Colonic mucosa (tissue), 4 donors: ENCODE measurements around the gene ZNF691. TPM values are rescaled to one million over a fixed set of nuclear protein-coding genes. Genes with fewer than 3 reads are reported as not detected.
"Not testable (repeated sequence)": the region's sequence is repeated elsewhere in the genome, so short reads cannot be mapped to it uniquely, and the experiment has no call there.

Experiments
- DNase-seq: peaks from one replicate; pipeline ENCODE4 v3.0.0-alpha.2; 2020
- H3K27ac ChIP-seq: fragments of 200-600 bp; one replicate; pipeline ENCODE4 v1.8.0; 2021
- H3K27me3 ChIP-seq: fragments of 200-600 bp; one replicate; pipeline ENCODE4 v1.8.0; 2021
- H3K36me3 ChIP-seq: fragments of 200-600 bp; one replicate; pipeline ENCODE4 v1.8.0; 2021
- H3K4me1 ChIP-seq: fragments of 200-600 bp; one replicate; pipeline ENCODE4 v1.8.0; 2021; ENCODE audit warnings: mild to moderate bottlenecking
- H3K4me3 ChIP-seq: fragments of 200-600 bp; one replicate; pipeline ENCODE4 v1.8.0; 2021
- H3K9ac ChIP-seq, 2 donors: one replicate each; pipeline ENCODE4 v1.7.0; 2013; ENCODE audit warnings: control low read depth in 2 of 2, low read depth in 2 of 2, low read length in 2 of 2
- H3K9me3 ChIP-seq: fragments of 200-600 bp; one replicate; pipeline ENCODE4 v1.8.0; 2021
- CTCF ChIP-seq: fragments of 200-600 bp; IDR thresholded peaks from one replicate; pipeline ENCODE4 v1.8.0; 2022; ENCODE audit warnings: antibody characterized with exemption, mild to moderate bottlenecking
- intact Hi-C: fragments of 100-400 bp; cut with DNase I; formaldehyde crosslinking; loops from one replicate; pipeline ENCODE4 v1.14.1; 2022
- total RNA-seq, 2 donors: library from RNA; stranded (reverse); fragmentation: NEBNext Ultra II Directional in 1 of 2; extraction: Animal tissue kit (Norgen Biotek cat#: 25700) in 1 of 2; gene quantifications; one replicate each; pipeline ENCODE4 v1.2.1, GENCODE V29; 2021
- donor health status: healthy.
- donor health status: DM: no; HTN: no; CAD: no.
- donor health status: DM: no; HTN: no; CAD: no.

The ZNF691 gene
- total RNA-seq, 2 donors from 2014 or later = 5.1 to 6.2 TPM

GRCh38 chr1:42888013-42888633 lies 41.7 kb downstream of the ZNF691 start:
- DNase-seq = no peak
- H3K4me1 ChIP-seq = no peaks in the 10 kb centered on the region
- H3K36me3 ChIP-seq = no peaks in the 10 kb centered on the region
- H3K4me3 ChIP-seq = no peak overlapping the region
- intact Hi-C loops = no loop called here
- no peak for TF ChIP-seq CTCF
- no peaks in the 10 kb centered on the region for H3K9me3 ChIP-seq
- H3K27ac ChIP-seq = no peak overlapping the region
- H3K27me3 ChIP-seq = no peaks in the 10 kb centered on the region
- H3K9ac ChIP-seq = no peak overlapping the region

DNA sequence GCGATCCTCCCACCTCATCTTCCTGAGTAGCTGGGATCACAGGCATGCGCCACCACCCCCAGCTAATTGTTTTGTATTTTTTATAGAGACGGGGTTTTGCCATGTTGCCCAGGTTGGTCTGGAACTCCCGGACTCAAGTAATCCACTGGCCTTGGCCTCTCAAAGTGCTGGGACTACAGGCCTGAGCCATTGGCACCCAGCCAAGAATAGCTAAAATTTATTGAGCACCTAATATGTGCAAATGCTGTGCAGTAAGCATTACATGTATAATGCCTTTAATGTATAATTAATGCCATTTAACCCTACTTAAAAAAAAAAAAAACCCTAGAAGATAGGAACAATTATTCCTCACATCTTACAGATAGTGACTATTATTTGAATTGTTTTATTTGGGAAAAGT lies 42.9 kb downstream of the ZNF691 start:
- TF ChIP-seq CTCF = no peak
- H3K4me1 ChIP-seq = no peaks in the 10 kb centered on the region
- H3K4me3 ChIP-seq = no peak overlapping the region
- H3K27me3 ChIP-seq = no peaks in the 10 kb centered on the region
- H3K36me3 ChIP-seq = no peaks in the 10 kb centered on the region
- DNase-seq = no peak
- no peak overlapping the region for H3K9ac ChIP-seq
- no peak overlapping the region for H3K27ac ChIP-seq
- intact Hi-C loops = no loop called here
- H3K9me3 ChIP-seq = no peaks in the 10 kb centered on the region

- no peak for TF ChIP-seq CTCF
- no peak overlapping the region for H3K4me3 ChIP-seq
- H3K9me3 ChIP-seq = no peaks in the 10 kb centered on the region
- H3K36me3 ChIP-seq = no peaks in the 10 kb centered on the region
- H3K27me3 ChIP-seq = no peaks in the 10 kb centered on the region
- H3K27ac ChIP-seq = no peak overlapping the region
- intact Hi-C loops = no loop called here
- DNase-seq = no peak
- no peaks in the 10 kb centered on the region for H3K4me1 ChIP-seq
- no peak overlapping the region for H3K9ac ChIP-seq
Measured at GRCh38 chr1:42891465-42892138, 45.2 kb downstream of the ZNF691 start.

GRCh38 chr1:42899960-42900359 lies 53.5 kb downstream of the ZNF691 start:
- H3K36me3 ChIP-seq, H3K9ac ChIP-seq, intact Hi-C loops, H3K27ac ChIP-seq, H3K4me1 ChIP-seq, DNase-seq, H3K9me3 ChIP-seq, H3K27me3 ChIP-seq, H3K4me3 ChIP-seq: not testable (repeated sequence)

Other genes starting within 250 kb of the ZNF691 start
- gene PPIH, start 188.2 kb upstream of the ZNF691 start, total RNA-seq = 10 to 100 TPM; 35.0 to 70.8 TPM
- gene YBX1, start 164.2 kb upstream of the ZNF691 start, total RNA-seq = 100 to 1,000 TPM; 471 to 894 TPM
- gene CLDN19, start 106.4 kb upstream of the ZNF691 start, total RNA-seq = not detected
- 10 to 100 TPM; 11.7 to 19.1 TPM for gene P3H1, start 79.6 kb upstream of the ZNF691 start, total RNA-seq
- gene C1orf50, start 79.4 kb upstream of the ZNF691 start, total RNA-seq = 1 to 10 TPM; 3.4 to 5.8 TPM
- gene TMEM269, start 61.6 kb upstream of the ZNF691 start, total RNA-seq = under 1 TPM in 1 of 2 donors, not detected in 1; 0.10 TPM
- gene ERMAP, start 29.5 kb upstream of the ZNF691 start, total RNA-seq = 10 to 100 TPM in 1 of 2 donors, 1 to 10 TPM in 1; 9.0 to 13.3 TPM
- 10 to 100 TPM; 14.0 to 22.9 TPM for gene SVBP, start 29.2 kb upstream of the ZNF691 start, total RNA-seq
- gene SLC2A1, start 112.3 kb downstream of the ZNF691 start, total RNA-seq = 100 to 1,000 TPM in 1 of 2 donors, 10 to 100 TPM in 1; 71.6 to 150 TPM